Measurements from ENCODE around the gene GULP1. TPM values are rescaled to one million over a fixed set of nuclear protein-coding genes. Genes with fewer than 3 reads are reported as not detected.

The GULP1 gene
- total and polyA plus RNA-seq, 11 donors = 1.1 to 8.3 (median 4.7) TPM

DNA sequence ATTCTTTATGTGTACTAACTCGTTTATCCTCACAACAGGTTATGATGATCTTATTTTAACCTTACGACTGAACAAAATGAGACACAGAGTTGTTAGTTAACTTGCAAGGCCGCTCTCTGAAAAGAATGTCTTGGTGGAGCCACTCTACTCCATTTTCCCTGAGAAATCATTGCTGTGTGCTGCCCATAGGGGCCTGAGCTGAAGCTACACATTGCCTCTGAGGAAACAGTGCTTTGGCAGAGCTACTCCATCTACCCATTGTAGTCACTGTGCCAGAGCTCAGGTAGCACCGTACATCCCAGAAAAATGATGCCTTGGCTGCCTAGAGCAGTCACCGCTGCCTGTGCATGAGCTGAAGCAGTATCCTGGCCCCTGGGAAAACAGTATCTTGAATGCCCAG, 61.6 kb downstream of the GULP1 start:
- Histone ChIP-seq H3K4me3 (no peak overlapping the region), H3K27ac (no peak overlapping the region), H3K9me3 (peaks cover 0 to 12% (median 0%) of the 10 kb centered on the region in 12 donors), H3K27me3 (no peaks in the 10 kb centered on the region), H3K36me3 (no peaks in the 10 kb centered on the region), H3K4me1 (no peaks in the 10 kb centered on the region)
- intact Hi-C loops (cut with DNase I) = no loop called here
- DNase-seq = peak in 1 of 5 donors; percentile 20
- TF ChIP-seq POLR2A (IDR thresholded peaks at IDR 0.05) = no peak
- TF ChIP-seq, protein P1, sequence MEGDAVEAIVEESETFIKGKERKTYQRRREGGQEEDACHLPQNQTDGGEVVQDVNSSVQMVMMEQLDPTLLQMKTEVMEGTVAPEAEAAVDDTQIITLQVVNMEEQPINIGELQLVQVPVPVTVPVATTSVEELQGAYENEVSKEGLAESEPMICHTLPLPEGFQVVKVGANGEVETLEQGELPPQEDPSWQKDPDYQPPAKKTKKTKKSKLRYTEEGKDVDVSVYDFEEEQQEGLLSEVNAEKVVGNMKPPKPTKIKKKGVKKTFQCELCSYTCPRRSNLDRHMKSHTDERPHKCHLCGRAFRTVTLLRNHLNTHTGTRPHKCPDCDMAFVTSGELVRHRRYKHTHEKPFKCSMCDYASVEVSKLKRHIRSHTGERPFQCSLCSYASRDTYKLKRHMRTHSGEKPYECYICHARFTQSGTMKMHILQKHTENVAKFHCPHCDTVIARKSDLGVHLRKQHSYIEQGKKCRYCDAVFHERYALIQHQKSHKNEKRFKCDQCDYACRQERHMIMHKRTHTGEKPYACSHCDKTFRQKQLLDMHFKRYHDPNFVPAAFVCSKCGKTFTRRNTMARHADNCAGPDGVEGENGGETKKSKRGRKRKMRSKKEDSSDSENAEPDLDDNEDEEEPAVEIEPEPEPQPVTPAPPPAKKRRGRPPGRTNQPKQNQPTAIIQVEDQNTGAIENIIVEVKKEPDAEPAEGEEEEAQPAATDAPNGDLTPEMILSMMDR (IDR thresholded peaks at IDR 0.05) = no peak
- 91 to 96% (median 93%) methylated on average over 3 to 5 of the region's 5 CpGs for WGBS, 4 donors
- no peak for ATAC-seq

- 94 to 96% (median 95%) methylated on average over 9 of the region's 9 CpGs for WGBS, 4 donors
- Histone ChIP-seq H3K4me3 (no peak overlapping the region), H3K27me3 (no peaks in the 10 kb centered on the region), H3K27ac (no peak overlapping the region), H3K36me3 (no peaks in the 10 kb centered on the region), H3K4me1 (no peaks in the 10 kb centered on the region), H3K9me3 (peaks cover 0 to 7% (median 0%) of the 10 kb centered on the region in 12 donors)
- no peak for TF ChIP-seq POLR2A (IDR thresholded peaks at IDR 0.05)
- TF ChIP-seq, protein P1 (IDR thresholded peaks at IDR 0.05) = no peak
- DNase-seq = no peak
- intact Hi-C loops (cut with DNase I) = loop anchor here in 1 of 10 donors (10.0 kb wide), 1 partner anchor 776 kb away; no protein-coding TSS in a partner anchor
- no peak for ATAC-seq
Measured at GRCh38 chr2:188360485-188361263, 69.0 kb downstream of the GULP1 start.

DNA sequence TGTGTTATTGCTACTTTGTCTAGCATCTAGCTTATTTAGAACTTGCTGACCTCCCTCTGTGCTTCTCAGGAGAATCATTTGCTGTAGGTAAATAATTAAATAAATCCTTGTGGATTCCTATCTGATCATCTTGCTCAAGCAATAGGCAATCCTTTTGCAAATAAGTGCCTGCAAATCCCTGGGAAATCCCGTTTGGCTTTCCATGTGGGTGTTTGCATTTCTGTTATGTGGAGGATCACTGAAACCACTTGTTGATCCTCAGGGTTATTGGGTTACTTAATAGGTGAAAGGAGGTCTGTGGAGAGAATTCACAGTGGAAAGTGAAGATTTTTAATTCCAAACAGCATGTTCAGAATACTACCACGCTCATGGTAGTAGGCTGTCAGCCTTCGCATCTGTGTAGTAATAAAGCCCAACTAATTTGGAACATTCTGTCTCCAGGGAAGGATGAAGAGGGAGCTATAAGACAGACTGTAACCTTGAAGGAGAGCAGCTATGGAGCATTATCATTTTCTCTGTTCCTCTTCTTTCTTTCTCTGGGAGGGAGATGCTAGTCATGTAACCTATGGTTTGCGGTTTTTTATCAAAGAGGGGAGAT, 72.5 kb downstream of the GULP1 start:
- WGBS, 4 donors = 82 to 90% (median 86%) methylated on average over 4 of the region's 4 CpGs
- intact Hi-C loops (cut with DNase I) = loop anchor here in 1 of 10 donors (10.0 kb wide), 1 partner anchor 779 kb away; no protein-coding TSS in a partner anchor
- TF ChIP-seq, protein P1 (IDR thresholded peaks at IDR 0.05) = no peak
- no peak for TF ChIP-seq POLR2A (IDR thresholded peaks at IDR 0.05)

DNA sequence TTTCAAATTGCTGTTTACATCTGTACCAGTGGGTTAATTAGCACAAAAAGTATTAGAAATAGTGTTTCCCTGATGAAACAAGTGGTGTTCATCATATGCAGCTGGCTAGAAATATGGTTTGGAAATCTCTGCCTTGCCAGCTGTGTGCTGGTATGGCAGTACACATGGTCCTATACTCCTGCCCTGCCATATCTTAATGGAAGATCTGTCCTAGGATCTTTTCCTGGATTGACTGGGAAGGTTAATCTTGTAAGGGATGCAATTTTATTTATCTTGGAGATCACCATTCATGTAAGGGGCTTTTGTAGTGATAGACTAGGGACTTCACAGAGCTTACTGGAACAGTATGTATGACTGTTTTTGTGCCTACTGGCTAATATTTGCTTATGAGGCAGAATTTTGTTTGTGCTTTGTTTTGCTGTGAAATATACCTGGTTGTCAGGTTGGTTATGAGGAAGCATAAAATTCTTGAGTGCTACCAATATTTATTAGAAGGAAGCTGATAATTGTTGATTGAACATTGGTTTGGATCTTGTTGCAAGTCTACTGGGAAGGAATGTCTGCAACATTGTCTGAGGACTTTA, 73.5 kb downstream of the GULP1 start:
- intact Hi-C loops (cut with DNase I) = loop anchor here in 5 of 10 donors (5.0 to 10.0 kb wide), 2 partner anchors 73 to 780 kb away; partner anchors contain the start of gene GULP1 (in 4 of the 5)
- Histone ChIP-seq H3K4me3 (no peak overlapping the region), H3K9me3 (no peaks in the 10 kb centered on the region)

More for the DNA sequence above, 72.5 kb downstream of the GULP1 start:
- Histone ChIP-seq H3K27ac (no peak overlapping the region), H3K27me3 (no peaks in the 10 kb centered on the region), H3K4me1 (peaks cover 0 to 2% (median 0%) of the 10 kb centered on the region in 12 donors), H3K36me3 (no peaks in the 10 kb centered on the region), H3K9me3 (no peaks in the 10 kb centered on the region), H3K4me3 (no peak overlapping the region)
- ATAC-seq (no peak), DNase-seq (no peak)

More for the DNA sequence above, 73.5 kb downstream of the GULP1 start:
- no peaks in the 10 kb centered on the region for H3K36me3 ChIP-seq
- ATAC-seq = no peak
- H3K27me3 ChIP-seq = no peaks in the 10 kb centered on the region
- peaks cover 0 to 3% (median 0%) of the 10 kb centered on the region in 12 donors for H3K4me1 ChIP-seq
- TF ChIP-seq, protein P1 (IDR thresholded peaks at IDR 0.05) = no peak
- no peak for TF ChIP-seq POLR2A (IDR thresholded peaks at IDR 0.05)
- no peak for DNase-seq
- H3K27ac ChIP-seq = no peak overlapping the region
